ENCODE results near the gene PHF2. TPM values are rescaled to one million over a fixed set of nuclear protein-coding genes. Genes with fewer than 3 reads are reported as not detected.

PHF2 gene
- total and polyA plus RNA-seq, 2 of the 8 experiments (the other 6 are each of a cell fraction or from before 2014, with no cell fraction given), result 3.4 to 9.4 TPM

GRCh38 chr9:93582115-93582514 lies 5.7 kb downstream of the PHF2 start:
- Histone ChIP-seq H2AFZ (ENCODE audit: low read length) (no peak overlapping the region), H3K23ac (ENCODE audit: insufficient read length) (no peak overlapping the region), H4K20me1 (replicated peaks in 1 of 2; ENCODE audit: control insufficient read depth in 1 of 2, insufficient read depth in 2 of 2, low read length in 2 of 2) (peaks cover 7 to 8% of the 10 kb centered on the region in 2 experiments), H3K23me2 (ENCODE audit: low read depth, low read length) (no peaks in the 10 kb centered on the region; the same call in 1 of the 2 replicates), H3K79me2 (ENCODE audit: control insufficient read depth in 1 of 2, insufficient read depth in 2 of 2, low read length in 2 of 2) (peaks cover 0 to 58% of the 10 kb centered on the region in 2 experiments; a peak in 2 of 4 replicates), H2BK20ac (ENCODE audit: low read length) (no peak overlapping the region), H2BK15ac (ENCODE audit: low read length) (no peak overlapping the region), H4K91ac (replicated peaks; ENCODE audit: insufficient read length, low read length) (no peak overlapping the region), H3K27ac (ENCODE audit: low read depth, low read length) (no peak overlapping the region), H2BK12ac (ENCODE audit: low read depth, low read length) (no peak overlapping the region), H3K79me1 (ENCODE audit: low read depth, low read length) (peaks cover 26% of the 10 kb centered on the region), H4K8ac (ENCODE audit: extremely low read depth, insufficient read depth, low read length) (no peak overlapping the region), H3K27me3 (replicated peaks in 1 of 4; ENCODE audit: control insufficient read depth in 3 of 4, extremely low read depth in 1 of 4, insufficient read depth in 3 of 4, low read length in 3 of 4) (peaks cover 0 to 6% (median 3%) of the 10 kb centered on the region in 4 experiments; a peak in 5 of 7 replicates), H3K36me3 (ENCODE audit: control insufficient read depth in 2 of 4, insufficient read depth in 4 of 4, low read length in 3 of 4) (no peaks in the 10 kb centered on the region), H3K9me3 (ENCODE audit: insufficient read depth in 2 of 2, low read depth in 1 of 2, low read length in 1 of 2) (no peaks in the 10 kb centered on the region), H3K14ac (ENCODE audit: insufficient read length) (no peak overlapping the region), H2BK5ac (ENCODE audit: low read depth, low read length) (no peak overlapping the region), H3K4ac (replicated peaks; ENCODE audit: insufficient read length, low read depth, low read length) (no peak overlapping the region), H3K18ac (ENCODE audit: extremely low read depth, low read length) (no peak overlapping the region), H3K4me2 (ENCODE audit: insufficient read depth in 1 of 2, low read depth in 2 of 2, low read length in 2 of 2) (no peak overlapping the region; a peak in 1 of 4 replicates), H3K9ac (replicated peaks in 1 of 4; ENCODE audit: extremely low read depth in 1 of 4, low read depth in 3 of 4, low read length in 3 of 4) (no peak overlapping the region), H3K56ac (replicated peaks; ENCODE audit: insufficient read length, low read depth, low read length) (no peak overlapping the region), H2BK120ac (replicated peaks; ENCODE audit: low read depth, low read length) (no peak overlapping the region), H3K4me3 (ENCODE audit: extremely low read depth in 1 of 4, insufficient read depth in 2 of 4, low read depth in 3 of 4, low read length in 4 of 4) (no peak overlapping the region), H4K5ac (ENCODE audit: insufficient read length, low read depth, low read length) (no peak overlapping the region), H3K4me1 (replicated peaks in 1 of 4; ENCODE audit: control insufficient read depth in 3 of 4, insufficient read depth in 4 of 4, low read length in 3 of 4) (peaks cover 0 to 14% (median 5%) of the 10 kb centered on the region in 4 experiments; a peak in 5 of 7 replicates), H2AK5ac (ENCODE audit: low read depth, low read length) (no peak overlapping the region)
- TF ChIP-seq PHF8 (conservative IDR thresholded peaks at IDR 0.05; ENCODE audit: low read depth, low read length), result no peak
- no peak for TF ChIP-seq CHD2 (IDR thresholded peaks at IDR 0.05; ENCODE audit: low read length)
- no peak for TF ChIP-seq HDAC2 (IDR thresholded peaks at IDR 0.05; ENCODE audit: borderline replicate concordance in 1 of 2, low read depth in 2 of 2, low read length in 2 of 2)
- TF ChIP-seq NANOG (IDR thresholded peaks at IDR 0.05; ENCODE audit: insufficient read depth, low read depth, low read length, poor library complexity, severe bottlenecking), result no peak
- TF ChIP-seq ASH2L (IDR thresholded peaks at IDR 0.05; ENCODE audit: low read length), result no peak
- no peak for TF ChIP-seq BCL11A (IDR thresholded peaks at IDR 0.05; ENCODE audit: low read depth in 2 of 2, low read length in 2 of 2)
- TF ChIP-seq KDM5A (IDR thresholded peaks at IDR 0.05; ENCODE audit: low read length), result no peak
- no peak for TF ChIP-seq MAFK (IDR thresholded peaks at IDR 0.05; ENCODE audit: low read depth, low read length)
- no peak for TF ChIP-seq JUN (IDR thresholded peaks at IDR 0.05; ENCODE audit: low read depth, low read length)
- TF ChIP-seq MAX (IDR thresholded peaks at IDR 0.05), result no peak
- TF ChIP-seq YY1 (IDR thresholded peaks at IDR 0.05; ENCODE audit: low read depth, low read length), result no peak
- no peak for TF ChIP-seq TAF7 (optimal IDR thresholded peaks at IDR 0.05; ENCODE audit: borderline replicate concordance, low read depth, low read length)
- no peak for TF ChIP-seq HDAC6 (IDR thresholded peaks at IDR 0.05; ENCODE audit: low read depth, low read length)
- no peak for TF ChIP-seq GABPA (IDR thresholded peaks at IDR 0.05; ENCODE audit: borderline replicate concordance, insufficient read depth, low read length)
- CTCF ChIA-PET (ENCODE audit: partially characterized antibody), result interaction anchor here (1.0 to 2.0 kb wide), 5 partner anchors 8 to 64 kb away, joined by 3 to 10 read pairs (median 4); no protein-coding TSS in a partner anchor
- FAIRE-seq (no peak), DNase-seq (ENCODE audit: low read depth in 1 of 2, low spot score in 2 of 2) (no peak)
- WGBS, 2 experiments (ENCODE audit: extremely low coverage in 1 of 2, insufficient coverage in 1 of 2, insufficient read length in 1 of 2, insufficient replicate concordance in 2 of 2, low coverage in 1 of 2, low lambda C conversion rate in 2 of 2, missing lambda C conversion rate in 1 of 2), result 69% methylated on average over 5 of the region's 5 CpGs; no CpG with 5 or more reads in 1 of the 2 experiments
- POLR2A ChIA-PET (ENCODE audit: partially characterized antibody), result interaction anchor here (0.6 to 1.5 kb wide), 4 partner anchors 8 to 1363 kb away, joined by 3 to 6 read pairs (median 3); no protein-coding TSS in a partner anchor

All from H1 (cell line).